ENCODE data around the gene ACMSD.

DNA sequence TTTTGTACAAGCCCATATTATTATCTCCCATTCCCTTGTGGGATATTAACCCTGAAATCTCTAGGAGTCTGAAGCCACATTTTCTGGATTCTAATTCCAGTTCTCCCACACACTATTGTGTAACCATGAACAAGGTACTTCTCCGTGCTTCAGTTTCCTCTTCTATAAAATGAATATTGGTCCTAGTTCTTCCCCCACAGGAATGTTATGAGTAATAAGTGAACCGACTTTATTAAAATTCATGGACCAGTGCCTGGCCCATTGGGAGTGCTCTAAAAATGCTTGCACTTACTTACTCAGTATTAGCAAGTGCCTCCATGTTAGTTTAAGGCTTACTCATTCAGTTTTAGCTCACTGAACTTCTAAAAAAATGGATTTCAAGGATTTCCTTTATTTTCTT, 1.4 kb upstream of the ACMSD start:
- TF ChIP-seq POLR2AphosphoS5 (IDR thresholded peaks at IDR 0.05; ENCODE audit: low read depth, low read length) (no peak), POLR2A (IDR thresholded peaks at IDR 0.05; ENCODE audit: low read depth, low read length) (no peak), TAF1 (IDR thresholded peaks at IDR 0.05; ENCODE audit: low read depth, low read length) (no peak), SPI1 (IDR thresholded peaks at IDR 0.05; ENCODE audit: low read depth, low read length) (no peak), PAX5 (IDR thresholded peaks at IDR 0.05; ENCODE audit: insufficient read depth, low read length, severe bottlenecking) (no peak)

Data from GM12891 (cell line).